Measurements from ENCODE around the gene MITF.
A peak's percentile ranks its signal among the peaks of the same experiment; 100 is the strongest.

The MITF gene

GRCh38 chr3:69878254-69878653 lies 139.0 kb downstream of the MITF start:
- Mint-ChIP-seq H3K27ac (no peak overlapping the region), H3K27me3 (no peaks in the 10 kb centered on the region), H3K4me3 (no peak overlapping the region), H3K9me3 (no peaks in the 10 kb centered on the region), H3K4me1 (no peaks in the 10 kb centered on the region)
- ATAC-seq (no peak), DNase-seq (no peak)

- DNase-seq (no peak), ATAC-seq (no peak)
- Mint-ChIP-seq H3K27ac (no peak overlapping the region), H3K9me3 (no peaks in the 10 kb centered on the region), H3K4me3 (no peak overlapping the region), H3K4me1 (no peaks in the 10 kb centered on the region), H3K27me3 (peaks cover 2% of the 10 kb centered on the region)
Measured at GRCh38 chr3:69879051-69879450, 139.8 kb downstream of the MITF start.

- Mint-ChIP-seq H3K4me1 (no peaks in the 10 kb centered on the region), H3K9me3 (no peaks in the 10 kb centered on the region), H3K4me3 (no peak overlapping the region), H3K27ac (no peak overlapping the region), H3K27me3 (peaks cover 7% of the 10 kb centered on the region)
- no peak for ATAC-seq
- no peak for DNase-seq
Measured at GRCh38 chr3:69880069-69880640, 140.9 kb downstream of the MITF start.

- peaks cover 7% of the 10 kb centered on the region for H3K27me3 Mint-ChIP-seq
- no peak overlapping the region for H3K4me3 Mint-ChIP-seq
- ATAC-seq (no peak), DNase-seq (no peak)
- no peaks in the 10 kb centered on the region for H3K9me3 Mint-ChIP-seq
- no peak overlapping the region for H3K27ac Mint-ChIP-seq
- no peaks in the 10 kb centered on the region for H3K4me1 Mint-ChIP-seq
Measured at GRCh38 chr3:69881051-69881450, 141.8 kb downstream of the MITF start.

GRCh38 chr3:69881756-69882428 lies 142.6 kb downstream of the MITF start:
- ATAC-seq (no peak), DNase-seq (no peak)
- Mint-ChIP-seq H3K27me3 (peaks cover 7% of the 10 kb centered on the region), H3K4me3 (no peak overlapping the region), H3K4me1 (no peaks in the 10 kb centered on the region), H3K27ac (no peak overlapping the region), H3K9me3 (no peaks in the 10 kb centered on the region)

GRCh38 chr3:69882560-69882959 lies 143.3 kb downstream of the MITF start:
- H3K4me3 Mint-ChIP-seq: no peak overlapping the region
- no peak for ATAC-seq
- no peaks in the 10 kb centered on the region for H3K4me1 Mint-ChIP-seq
- DNase-seq: no peak
- no peaks in the 10 kb centered on the region for H3K9me3 Mint-ChIP-seq
- no peak overlapping the region for H3K27ac Mint-ChIP-seq
- H3K27me3 Mint-ChIP-seq: peaks cover 7% of the 10 kb centered on the region

- no peaks in the 10 kb centered on the region for H3K4me1 Mint-ChIP-seq
- H3K27ac Mint-ChIP-seq: peak overlapping the region in 1 of 2 donors; percentile 67
- ATAC-seq (no peak), DNase-seq (no peak)
- peaks cover 7% of the 10 kb centered on the region for H3K27me3 Mint-ChIP-seq
- H3K9me3 Mint-ChIP-seq: no peaks in the 10 kb centered on the region
- no peak overlapping the region for H3K4me3 Mint-ChIP-seq
Measured at GRCh38 chr3:69888040-69888942, 149.0 kb downstream of the MITF start.

- H3K27ac Mint-ChIP-seq: no peak overlapping the region
- H3K27me3 Mint-ChIP-seq: peaks cover 6% of the 10 kb centered on the region
- no peak for ATAC-seq
- H3K9me3 Mint-ChIP-seq: no peaks in the 10 kb centered on the region
- no peaks in the 10 kb centered on the region for H3K4me1 Mint-ChIP-seq
- no peak for DNase-seq
- no peak overlapping the region for H3K4me3 Mint-ChIP-seq
Measured at GRCh38 chr3:69888943-69889315, 149.7 kb downstream of the MITF start.

GRCh38 chr3:69890084-69890483 lies 150.8 kb downstream of the MITF start:
- peak; percentile 98 for ATAC-seq
- H3K27ac Mint-ChIP-seq: peak overlapping the region in 1 of 2 donors; percentile 61
- DNase-seq: peak; percentile 2 to 33
- H3K4me1 Mint-ChIP-seq: no peaks in the 10 kb centered on the region
- no peaks in the 10 kb centered on the region for H3K9me3 Mint-ChIP-seq
- H3K4me3 Mint-ChIP-seq: no peak overlapping the region
- no peaks in the 10 kb centered on the region for H3K27me3 Mint-ChIP-seq

- no peak for DNase-seq
- Mint-ChIP-seq H3K4me3 (no peak overlapping the region), H3K4me1 (no peaks in the 10 kb centered on the region), H3K27me3 (no peaks in the 10 kb centered on the region), H3K9me3 (no peaks in the 10 kb centered on the region), H3K27ac (no peak overlapping the region)
- no peak for ATAC-seq
Measured at GRCh38 chr3:69890691-69891090, 151.4 kb downstream of the MITF start.

- Mint-ChIP-seq H3K27ac (no peak overlapping the region), H3K9me3 (no peaks in the 10 kb centered on the region), H3K4me3 (no peak overlapping the region), H3K4me1 (no peaks in the 10 kb centered on the region), H3K27me3 (no peaks in the 10 kb centered on the region)
- no peak for ATAC-seq
- no peak for DNase-seq
Measured at GRCh38 chr3:69892706-69893105, 153.4 kb downstream of the MITF start.

GRCh38 chr3:69893274-69893673 lies 154.0 kb downstream of the MITF start:
- ATAC-seq (no peak), DNase-seq (no peak)
- H3K9me3 Mint-ChIP-seq: no peaks in the 10 kb centered on the region
- H3K27me3 Mint-ChIP-seq: no peaks in the 10 kb centered on the region
- H3K4me3 Mint-ChIP-seq: no peak overlapping the region
- H3K4me1 Mint-ChIP-seq: no peaks in the 10 kb centered on the region
- no peak overlapping the region for H3K27ac Mint-ChIP-seq

- Mint-ChIP-seq H3K9me3 (no peaks in the 10 kb centered on the region), H3K4me1 (no peaks in the 10 kb centered on the region), H3K27me3 (no peaks in the 10 kb centered on the region), H3K27ac (no peak overlapping the region), H3K4me3 (no peak overlapping the region)
- DNase-seq (no peak), ATAC-seq (no peak)
Measured at GRCh38 chr3:69896095-69896494, 156.8 kb downstream of the MITF start.

- DNase-seq: no peak
- Mint-ChIP-seq H3K27me3 (no peaks in the 10 kb centered on the region), H3K27ac (no peak overlapping the region), H3K4me1 (no peaks in the 10 kb centered on the region), H3K4me3 (no peak overlapping the region), H3K9me3 (no peaks in the 10 kb centered on the region)
- ATAC-seq: no peak
Measured at GRCh38 chr3:69900331-69900730, 161.1 kb downstream of the MITF start.

- no peaks in the 10 kb centered on the region for H3K4me1 Mint-ChIP-seq
- H3K27ac Mint-ChIP-seq: no peak overlapping the region
- ATAC-seq (no peak), DNase-seq (no peak)
- H3K4me3 Mint-ChIP-seq: no peak overlapping the region
- no peaks in the 10 kb centered on the region for H3K27me3 Mint-ChIP-seq
- H3K9me3 Mint-ChIP-seq: no peaks in the 10 kb centered on the region
Measured at GRCh38 chr3:69901802-69902201, 162.5 kb downstream of the MITF start.

- no peak for DNase-seq
- Mint-ChIP-seq H3K27me3 (no peaks in the 10 kb centered on the region), H3K4me3 (no peak overlapping the region), H3K4me1 (no peaks in the 10 kb centered on the region), H3K27ac (no peak overlapping the region), H3K9me3 (no peaks in the 10 kb centered on the region)
- no peak for ATAC-seq
Measured at GRCh38 chr3:69902386-69902785, 163.1 kb downstream of the MITF start.

Data from stimulated activated naive CD8-positive, alpha-beta T cell treated with anti-CD3 and anti-CD28 coated beads, Interleukin-15, amount 100 ng/mL, for 72 hours (primary cell).